Heart right ventricle (tissue), 16 donors: Measurements from ENCODE around the gene NAA30. TPM values are rescaled to one million over a fixed set of nuclear protein-coding genes. Genes with fewer than 3 reads are reported as not detected.

Experiments used
- ATAC-seq, 8 donors: fragments of 200-7000 bp; cut with Tn5 transposase; one replicate each; pipeline ENCODE4 v1.9.1; 2020; ENCODE audit warnings: mild to moderate bottlenecking in 8 of 8, moderate library complexity in 8 of 8, moderate number of reproducible peaks in 1 of 8
- DNase-seq, 2 donors: peaks; one replicate each; pipeline ENCODE4 v3.0.0-alpha.2; 2020
- H3K27ac ChIP-seq, 10 donors: fragments of 200-600 bp; sonication (generic) in 2 of 10; one replicate each; pipeline versions ENCODE4 v1.5.0 to v1.8.0; 2020 to 2022; ENCODE audit warnings: mild to moderate bottlenecking in 3 of 10
- H3K27me3 ChIP-seq, 7 donors: fragments of 200-600 bp; one replicate each; pipeline ENCODE4 v1.8.0; 2021 to 2022; ENCODE audit warnings: mild to moderate bottlenecking in 2 of 7
- H3K36me3 ChIP-seq, 9 donors: fragments of 200-600 bp; sonication (generic) in 1 of 9; one replicate each; pipeline versions ENCODE4 v1.5.0 to v1.8.0; 2020 to 2022; ENCODE audit warnings: mild to moderate bottlenecking in 2 of 9
- H3K4me1 ChIP-seq, 9 donors: fragments of 200-600 bp; sonication (generic) in 1 of 9; one replicate each; pipeline versions ENCODE4 v1.5.0 to v1.8.0; 2020 to 2022; ENCODE audit warnings: mild to moderate bottlenecking in 4 of 9
- H3K4me3 ChIP-seq, 10 donors: fragments of 200-600 bp; sonication (generic) in 2 of 10; one replicate each; pipeline versions ENCODE4 v1.5.0 to v1.8.0; 2020 to 2022; ENCODE audit warnings: mild to moderate bottlenecking in 7 of 10, moderate library complexity in 2 of 10
- H3K9me3 ChIP-seq, 11 donors: fragments of 200-600 bp in 10 of 11; sonication (generic) in 2 of 11; one replicate each; pipeline versions ENCODE4 v1.5.0 to v1.8.0; 2013 to 2022; ENCODE audit warnings: mild to moderate bottlenecking in 2 of 11, control low read depth in 1 of 11, moderate library complexity in 1 of 11
- CTCF ChIP-seq, 9 donors: fragments of 200-600 bp; sonication (generic) in 2 of 9; IDR thresholded peaks; one replicate each; pipeline versions ENCODE4 v1.5.0 to v1.8.0; 2021 to 2022; ENCODE audit warnings: antibody characterized with exemption in 9 of 9, mild to moderate bottlenecking in 5 of 9, moderate library complexity in 1 of 9
- WGBS, 2 donors: extraction: QIAGEN DNeasy Blood & Tissue Kit; methylation state at CpG; one replicate each; pipeline ENCODE4 v1.1.7; 2013; ENCODE audit warnings: inconsistent platforms in 1 of 2; 5-methylcytosine and 5-hydroxymethylcytosine counted together
- intact Hi-C, 10 donors: fragments of 100-400 bp; cut with DNase I; formaldehyde crosslinking; loops; one replicate each; pipeline versions ENCODE4 v1.11.1 to v1.14.2; 2022
- polyA plus RNA-seq, 2 donors: library from polyadenylated mRNA; stranded (reverse); fragments of 200-250 nt; gene quantifications; one replicate each; pipeline ENCODE4 v1.2.3, GENCODE V29; 2013
- total RNA-seq, 10 donors: library from RNA; stranded (reverse); fragmentation: NEBNext Ultra II Directional in 3 of 10; extraction: Animal tissue kit (Norgen Biotek cat#: 25700) in 3 of 10; gene quantifications; one replicate each; pipeline versions ENCODE4 v1.2.1 to v1.2.4, GENCODE V29; 2021 to 2023
- donor health status: Arrhythmogenic right ventricular cardiomyopathy.
- donor health status: ischemic (EF 13 %, LVEDD 7.1; RV severe dilation, severe dysfunction).
- donor health status: healthy with polysubstance abuse.
- donor health status: DM: no; HTN: yes; CAD: no.
- donor health status: DM: no; HTN: no; CAD: no.
- donor health status: ischemic (EF 25% LVEDD 6.9; RV normal size, moderate dysfunction).
- donor health status: ischemic (EF 25% LVEDD 5.7; RV mildly dilated, moderate dysfunction).
- donor health status: healthy.
- donor health status: DM: yes; HTN: yes; CAD: no.
- donor health status: Ischemic cardiomyopathy.
- donor health status: ischemic (EF 35%, LVEDD 5.7; RV mildly dilated, moderate dysfunction).
- donor health status: nonischemic (EF 11% LVEDD 7.7; RV severe dilation, severe dysfunction).
- donor health status: DM: yes; HTN: yes; CAD: no.
- donor health status: PGD.
- donor health status: ischemic (EF 29% LVEDD 5.4; RV normal size, mild dysfunction).
- donor health status: nonischemic (EF 23%, LVEDD 6.1; RV moderate dilation, normal function).

Gene NAA30
- total and polyA plus RNA-seq, 12 donors, result 2.8 to 30.7 (median 26.3) TPM

GRCh38 chr14:57413849-57414248 lies 23.5 kb downstream of the NAA30 start:
- DNase-seq (no peak), ATAC-seq (no peak)
- no peak overlapping the region for H3K27ac ChIP-seq
- intact Hi-C loops, result no loop called here
- no peaks in the 10 kb centered on the region for H3K27me3 ChIP-seq
- TF ChIP-seq CTCF (IDR thresholded peaks at IDR 0.05), result no peak
- no peak overlapping the region for H3K4me3 ChIP-seq
- H3K9me3 ChIP-seq, result no peaks in the 10 kb centered on the region
- peaks cover 0 to 9% (median 0%) of the 10 kb centered on the region in 9 donors for H3K4me1 ChIP-seq
- peaks cover 0 to 37% (median 8%) of the 10 kb centered on the region in 9 donors for H3K36me3 ChIP-seq
- WGBS, 2 donors, result 76 to 86% methylated on average over 2 of the region's 2 CpGs

- no peak overlapping the region for H3K27ac ChIP-seq
- 86% methylated on average over 1 of the region's 1 CpG for WGBS, 2 donors
- H3K9me3 ChIP-seq, result no peaks in the 10 kb centered on the region
- intact Hi-C loops, result no loop called here
- ATAC-seq (no peak), DNase-seq (no peak)
- no peak for TF ChIP-seq CTCF (IDR thresholded peaks at IDR 0.05)
- no peaks in the 10 kb centered on the region for H3K27me3 ChIP-seq
- H3K36me3 ChIP-seq, result peaks cover 0 to 4% (median 0%) of the 10 kb centered on the region in 9 donors
- no peak overlapping the region for H3K4me3 ChIP-seq
- peaks cover 0 to 4% (median 0%) of the 10 kb centered on the region in 9 donors for H3K4me1 ChIP-seq
Measured at GRCh38 chr14:57417228-57417627, 26.8 kb downstream of the NAA30 start.

GRCh38 chr14:57418999-57419398 lies 28.6 kb downstream of the NAA30 start:
- ATAC-seq (no peak), DNase-seq (no peak)
- Histone ChIP-seq H3K27me3 (no peaks in the 10 kb centered on the region), H3K4me3 (no peak overlapping the region), H3K27ac (no peak overlapping the region), H3K9me3 (no peaks in the 10 kb centered on the region), H3K36me3 (no peaks in the 10 kb centered on the region), H3K4me1 (no peaks in the 10 kb centered on the region)
- WGBS, 2 donors, result 93 to 94% methylated on average over 4 of the region's 4 CpGs
- intact Hi-C loops, result no loop called here
- TF ChIP-seq CTCF (IDR thresholded peaks at IDR 0.05), result no peak

- Histone ChIP-seq H3K27ac (no peak overlapping the region), H3K9me3 (no peaks in the 10 kb centered on the region), H3K36me3 (no peaks in the 10 kb centered on the region), H3K4me3 (no peak overlapping the region), H3K27me3 (no peaks in the 10 kb centered on the region), H3K4me1 (no peaks in the 10 kb centered on the region)
- WGBS, 2 donors, result 64 to 72% methylated on average over 4 of the region's 4 CpGs
- TF ChIP-seq CTCF (IDR thresholded peaks at IDR 0.05), result no peak
- DNase-seq (no peak), ATAC-seq (no peak)
- intact Hi-C loops, result no loop called here
Measured at GRCh38 chr14:57420033-57420432, 29.6 kb downstream of the NAA30 start.
